Liver (tissue), 9 donors: ENCODE data around the gene AIF1. TPM values are rescaled to one million over a fixed set of nuclear protein-coding genes. Genes with fewer than 3 reads are reported as not detected.

ENCODE experiments used
- DNase-seq: peaks from one replicate; pipeline ENCODE4 v3.0.0-alpha.2; 2017; ENCODE audit warnings: low spot score
- H3K27ac ChIP-seq, 2 donors: one replicate each; pipeline ENCODE4 v1.7.0; 2013; ENCODE audit warnings: inconsistent platforms in 2 of 2, low read length in 2 of 2, control low read depth in 1 of 2, low read depth in 1 of 2, mild to moderate bottlenecking in 1 of 2
- H3K27me3 ChIP-seq, 4 donors: one replicate each; pipeline versions ENCODE4 v1.6.1 to v1.7.0; 2013; ENCODE audit warnings: low read length in 3 of 4, inconsistent platforms in 1 of 4, mild to moderate bottlenecking in 1 of 4, moderate library complexity in 1 of 4; ENCODE audit not compliant: control insufficient read depth in 4 of 4, insufficient read depth in 4 of 4
- H3K36me3 ChIP-seq, 4 donors: one replicate each; pipeline versions ENCODE4 v1.6.1 to v1.7.0; 2013; ENCODE audit warnings: low read length in 3 of 4, mild to moderate bottlenecking in 3 of 4, low read depth in 1 of 4, moderate library complexity in 1 of 4; ENCODE audit not compliant: control insufficient read depth in 4 of 4, insufficient read depth in 3 of 4
- H3K4me1 ChIP-seq, 4 donors: one replicate each; pipeline versions ENCODE4 v1.6.1 to v1.7.0; 2013; ENCODE audit warnings: low read length in 3 of 4, mild to moderate bottlenecking in 3 of 4, moderate library complexity in 1 of 4; ENCODE audit not compliant: control insufficient read depth in 4 of 4, insufficient read depth in 4 of 4
- H3K4me3 ChIP-seq, 3 donors: one replicate each; pipeline versions ENCODE4 v1.6.1 to v1.7.0; 2013; ENCODE audit warnings: low read length in 3 of 3, control low read depth in 1 of 3, low read depth in 1 of 3, mild to moderate bottlenecking in 1 of 3
- H3K9ac ChIP-seq, 2 donors: one replicate each; pipeline ENCODE4 v1.7.0; 2013; ENCODE audit warnings: low read length in 2 of 2, mild to moderate bottlenecking in 2 of 2, moderate library complexity in 2 of 2, control low read depth in 1 of 2, low read depth in 1 of 2
- H3K9me3 ChIP-seq, 4 donors: one replicate each; pipeline versions ENCODE4 v1.6.1 to v1.7.0; 2013; ENCODE audit warnings: low read length in 3 of 4; ENCODE audit not compliant: control insufficient read depth in 4 of 4
- ATF3 ChIP-seq: IDR thresholded peaks from 2 replicates; pipeline ENCODE4 v1.6.1; 2016; ENCODE audit warnings: antibody characterized with exemption
- CTCF ChIP-seq: fragments of 150-350 bp; IDR thresholded peaks from 2 replicates; pipeline ENCODE4 v1.5.1; 2017; ENCODE audit warnings: improper control_type of control experiment, low read depth, low read length; ENCODE audit not compliant: missing input control
- EGR1 ChIP-seq, 2 donors: IDR thresholded peaks; 2 replicates each; pipeline ENCODE4 v1.6.1; 2016 to 2018; ENCODE audit warnings: antibody characterized with exemption in 2 of 2, low read depth in 2 of 2
- FOXA1 ChIP-seq: IDR thresholded peaks from 2 replicates; pipeline ENCODE4 v1.6.1; 2016; ENCODE audit warnings: antibody characterized with exemption
- FOXA2 ChIP-seq: IDR thresholded peaks from 2 replicates; pipeline ENCODE4 v1.6.1; 2016; ENCODE audit warnings: antibody characterized with exemption
- GABPA ChIP-seq, 2 donors: IDR thresholded peaks in 1 of 2; conservative IDR thresholded peaks in 1 of 2; 2 replicates each; pipeline ENCODE4 v1.6.1; 2016; ENCODE audit warnings: antibody characterized with exemption in 2 of 2, mild to moderate bottlenecking in 1 of 2, moderate library complexity in 1 of 2
- HNF4A ChIP-seq, 2 donors: conservative IDR thresholded peaks; 2 replicates each; pipeline ENCODE4 v1.6.1; 2016; ENCODE audit warnings: antibody characterized with exemption in 2 of 2, mild to moderate bottlenecking in 2 of 2
- HNF4G ChIP-seq: IDR thresholded peaks from 2 replicates; pipeline ENCODE4 v1.6.1; 2016; ENCODE audit warnings: antibody characterized with exemption
- JUND ChIP-seq, 2 donors: IDR thresholded peaks; 2 replicates each; pipeline ENCODE4 v1.6.1; 2016; ENCODE audit warnings: antibody characterized with exemption in 2 of 2
- NR2F2 ChIP-seq: IDR thresholded peaks from 2 replicates; pipeline ENCODE4 v1.6.1; 2016; ENCODE audit warnings: antibody characterized with exemption
- RAD21 ChIP-seq, 2 donors: IDR thresholded peaks; 2 replicates each; pipeline ENCODE4 v1.6.1; 2016; ENCODE audit warnings: antibody characterized with exemption in 2 of 2, mild to moderate bottlenecking in 2 of 2
- RXRA ChIP-seq, 2 donors: IDR thresholded peaks; 2 replicates each; pipeline ENCODE4 v1.6.1; 2017 to 2018; ENCODE audit warnings: antibody characterized with exemption in 2 of 2, mild to moderate bottlenecking in 1 of 2
- SP1 ChIP-seq: IDR thresholded peaks from 2 replicates; pipeline ENCODE4 v1.6.1; 2018; ENCODE audit warnings: antibody characterized with exemption, mild to moderate bottlenecking
- TAF1 ChIP-seq: conservative IDR thresholded peaks from 2 replicates; pipeline ENCODE4 v1.6.1; 2016; ENCODE audit warnings: antibody characterized with exemption, mild to moderate bottlenecking
- YY1 ChIP-seq: IDR thresholded peaks from 2 replicates; pipeline ENCODE4 v1.6.1; 2016; ENCODE audit warnings: antibody characterized with exemption, mild to moderate bottlenecking
- ZBTB33 ChIP-seq: IDR thresholded peaks from 2 replicates; pipeline ENCODE4 v1.6.1; 2016; ENCODE audit warnings: antibody characterized with exemption
- WGBS: extraction: QIAGEN DNeasy Blood & Tissue Kit; methylation state at CpG from one replicate; pipeline ENCODE4 v1.1.7; 2013; 5-methylcytosine and 5-hydroxymethylcytosine counted together
- polyA plus RNA-seq, 2 donors: library from polyadenylated mRNA; stranded (reverse) in 1 of 2; unstranded in 1 of 2; fragments of 200-250 nt in 1 of 2; fragments of >200 nt in 1 of 2; fragmentation: Nextera tagmentation in 1 of 2; extraction: Ambion mirVana in 1 of 2; gene quantifications; one replicate each; pipeline versions ENCODE4 v1.2.1 to v1.2.3, GENCODE V29; 2013 to 2015
- total RNA-seq, 2 donors: library from RNA; depleted of rRNA; stranded (reverse); fragments of >200 nt; gene quantifications; one replicate each; pipeline ENCODE4 v1.2.3, GENCODE V29; 2014
- TF ChIP-seq, protein P1 (sequence below): IDR thresholded peaks from 2 replicates; pipeline ENCODE4 v1.6.1; 2016; ENCODE audit warnings: antibody characterized with exemption
- TF ChIP-seq, protein P2 (sequence below): IDR thresholded peaks from 2 replicates; pipeline ENCODE4 v1.6.1; 2016; ENCODE audit warnings: antibody characterized with exemption, mild to moderate bottlenecking
- donor health status: healthy.
- donor health status: healthy.
- donor health status: healthy.
- donor health status: healthy.
- donor health status: healthy.

Gene AIF1
- total and polyA plus RNA-seq, 4 donors: 12.2 to 46.8 (median 26.7) TPM

GRCh38 chr6:31573239-31574105, 41.6 kb upstream of the AIF1 start:
- no peak overlapping the region for H3K4me3 ChIP-seq
- WGBS: 88% methylated on average over 9 of the region's 9 CpGs
- H3K36me3 ChIP-seq: no peaks in the 10 kb centered on the region
- no peaks in the 10 kb centered on the region for H3K27me3 ChIP-seq
- H3K27ac ChIP-seq: peak overlapping the region in 1 of 2 donors; percentile 52
- H3K9me3 ChIP-seq: no peaks in the 10 kb centered on the region
- no peak for TF ChIP-seq YY1
- no peak for TF ChIP-seq RXRA (IDR thresholded peaks at IDR 0.05)
- no peak for TF ChIP-seq TAF1
- no peak for TF ChIP-seq FOXA2
- TF ChIP-seq EGR1 (IDR thresholded peaks at IDR 0.05; ENCODE audit: low read depth in 2 of 2): no peak
- H3K4me1 ChIP-seq: no peaks in the 10 kb centered on the region
- H3K9ac ChIP-seq: no peak overlapping the region
- DNase-seq: no peak

DNA sequence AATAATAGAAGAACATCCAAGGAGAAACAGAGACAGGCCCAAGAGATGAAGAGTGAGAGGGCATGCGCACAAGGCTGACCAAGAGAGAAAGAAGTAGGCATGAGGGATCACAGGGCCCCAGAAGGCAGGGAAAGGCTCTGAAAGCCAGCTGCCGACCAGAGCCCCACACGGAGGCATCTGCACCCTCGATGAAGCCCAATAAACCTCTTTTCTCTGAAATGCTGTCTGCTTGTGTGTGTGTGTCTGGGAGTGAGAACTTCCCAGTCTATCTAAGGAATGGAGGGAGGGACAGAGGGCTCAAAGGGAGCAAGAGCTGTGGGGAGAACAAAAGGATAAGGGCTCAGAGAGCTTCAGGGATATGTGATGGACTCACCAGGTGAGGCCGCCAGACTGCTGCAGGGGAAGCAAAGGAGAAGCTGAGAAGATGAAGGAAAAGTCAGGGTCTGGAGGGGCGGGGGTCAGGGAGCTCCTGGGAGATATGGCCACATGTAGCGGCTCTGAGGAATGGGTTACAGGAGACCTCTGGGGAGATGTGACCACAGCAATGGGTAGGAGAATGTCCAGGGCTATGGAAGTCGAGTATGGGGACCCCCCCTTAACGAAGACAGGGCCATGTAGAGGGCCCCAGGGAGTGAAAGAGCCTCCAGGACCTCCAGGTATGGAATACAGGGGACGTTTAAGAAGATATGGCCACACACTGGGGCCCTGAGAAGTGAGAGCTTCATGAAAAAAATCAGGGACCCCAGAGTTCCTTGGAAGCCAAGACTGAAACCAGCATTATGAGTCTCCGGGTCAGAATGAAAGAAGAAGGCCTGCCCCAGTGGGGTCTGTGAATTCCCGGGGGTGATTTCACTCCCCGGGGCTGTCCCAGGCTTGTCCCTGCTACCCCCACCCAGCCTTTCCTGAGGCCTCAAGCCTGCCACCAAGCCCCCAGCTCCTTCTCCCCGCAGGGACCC, 40.6 kb upstream of the AIF1 start:
- Histone ChIP-seq H3K36me3 (no peaks in the 10 kb centered on the region), H3K4me3 (no peak overlapping the region), H3K9ac (no peak overlapping the region), H3K9me3 (no peaks in the 10 kb centered on the region), H3K4me1 (no peaks in the 10 kb centered on the region), H3K27me3 (no peaks in the 10 kb centered on the region), H3K27ac (no peak overlapping the region)
- WGBS: 77% methylated on average over 14 of the region's 14 CpGs
- DNase-seq: no peak
- TF ChIP-seq TAF1 (no peak), FOXA1 (no peak), CTCF (no peak), ATF3 (no peak), HNF4A (conservative IDR thresholded peaks at IDR 0.05) (no peak), NR2F2 (no peak), ZBTB33 (no peak), RAD21 (IDR thresholded peaks at IDR 0.05) (no peak), GABPA (IDR thresholded peaks at IDR 0.05 in 1 of 2, conservative IDR thresholded peaks at IDR 0.05 in 1 of 2) (no peak), YY1 (no peak), RXRA (IDR thresholded peaks at IDR 0.05) (no peak), HNF4G (no peak), FOXA2 (no peak), JUND (IDR thresholded peaks at IDR 0.05) (no peak), SP1 (no peak), EGR1 (IDR thresholded peaks at IDR 0.05; ENCODE audit: low read depth in 2 of 2) (no peak)
- TF ChIP-seq, protein P1, sequence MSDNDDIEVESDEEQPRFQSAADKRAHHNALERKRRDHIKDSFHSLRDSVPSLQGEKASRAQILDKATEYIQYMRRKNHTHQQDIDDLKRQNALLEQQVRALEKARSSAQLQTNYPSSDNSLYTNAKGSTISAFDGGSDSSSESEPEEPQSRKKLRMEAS: no peak
- TF ChIP-seq, protein P2, sequence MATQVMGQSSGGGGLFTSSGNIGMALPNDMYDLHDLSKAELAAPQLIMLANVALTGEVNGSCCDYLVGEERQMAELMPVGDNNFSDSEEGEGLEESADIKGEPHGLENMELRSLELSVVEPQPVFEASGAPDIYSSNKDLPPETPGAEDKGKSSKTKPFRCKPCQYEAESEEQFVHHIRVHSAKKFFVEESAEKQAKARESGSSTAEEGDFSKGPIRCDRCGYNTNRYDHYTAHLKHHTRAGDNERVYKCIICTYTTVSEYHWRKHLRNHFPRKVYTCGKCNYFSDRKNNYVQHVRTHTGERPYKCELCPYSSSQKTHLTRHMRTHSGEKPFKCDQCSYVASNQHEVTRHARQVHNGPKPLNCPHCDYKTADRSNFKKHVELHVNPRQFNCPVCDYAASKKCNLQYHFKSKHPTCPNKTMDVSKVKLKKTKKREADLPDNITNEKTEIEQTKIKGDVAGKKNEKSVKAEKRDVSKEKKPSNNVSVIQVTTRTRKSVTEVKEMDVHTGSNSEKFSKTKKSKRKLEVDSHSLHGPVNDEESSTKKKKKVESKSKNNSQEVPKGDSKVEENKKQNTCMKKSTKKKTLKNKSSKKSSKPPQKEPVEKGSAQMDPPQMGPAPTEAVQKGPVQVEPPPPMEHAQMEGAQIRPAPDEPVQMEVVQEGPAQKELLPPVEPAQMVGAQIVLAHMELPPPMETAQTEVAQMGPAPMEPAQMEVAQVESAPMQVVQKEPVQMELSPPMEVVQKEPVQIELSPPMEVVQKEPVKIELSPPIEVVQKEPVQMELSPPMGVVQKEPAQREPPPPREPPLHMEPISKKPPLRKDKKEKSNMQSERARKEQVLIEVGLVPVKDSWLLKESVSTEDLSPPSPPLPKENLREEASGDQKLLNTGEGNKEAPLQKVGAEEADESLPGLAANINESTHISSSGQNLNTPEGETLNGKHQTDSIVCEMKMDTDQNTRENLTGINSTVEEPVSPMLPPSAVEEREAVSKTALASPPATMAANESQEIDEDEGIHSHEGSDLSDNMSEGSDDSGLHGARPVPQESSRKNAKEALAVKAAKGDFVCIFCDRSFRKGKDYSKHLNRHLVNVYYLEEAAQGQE: no peak
